ENCODE measurements around the gene LRG1. TPM values are rescaled to one million over a fixed set of nuclear protein-coding genes. Genes with fewer than 3 reads are reported as not detected.

Gene LRG1
- total and polyA plus RNA-seq, 9 of the 15 experiments (the other 6 are each of a cell fraction or from before 2014, with no cell fraction given): 1.5 to 11.9 (median 8.7) TPM

GRCh38 chr19:4584670-4585460, 45.0 kb upstream of the LRG1 start (continued):
- TF ChIP-seq EGR1 (conservative IDR thresholded peaks at IDR 0.05) (peak; percentile 37), GABPA (tag; conservative IDR thresholded peaks at IDR 0.05; ENCODE audit: low read depth) (no peak), ZBTB40 (IDR thresholded peaks at IDR 0.05) (no peak; the same call in 1 of the 2 replicates), ZBTB40 (CRISPR knock-in tag; IDR thresholded peaks at IDR 0.05) (no peak), STAG1 (CRISPR knock-in tag; IDR thresholded peaks at IDR 0.05; ENCODE audit: borderline replicate concordance) (no peak), OTX1 (CRISPR knock-in tag; IDR thresholded peaks at IDR 0.05) (no peak), CBX1 (IDR thresholded peaks at IDR 0.05; ENCODE audit: low read depth) (no peak), NFYB (IDR thresholded peaks at IDR 0.05; ENCODE audit: extremely low read depth, insufficient read length) (peak; percentile 16), ZNF445 (CRISPR knock-in tag; IDR thresholded peaks at IDR 0.05; ENCODE audit: low read depth) (no peak), TFAP4 (CRISPR knock-in tag; IDR thresholded peaks at IDR 0.05; ENCODE audit: borderline replicate concordance) (peak; percentile 95), CBX5 (IDR thresholded peaks at IDR 0.05; ENCODE audit: borderline replicate concordance, low read depth) (no peak), ZFP1 (CRISPR knock-in tag; IDR thresholded peaks at IDR 0.05) (no peak), PURB (CRISPR knock-in tag; IDR thresholded peaks at IDR 0.05; ENCODE audit: low read depth) (no peak), SLC30A9 (CRISPR knock-in tag; IDR thresholded peaks at IDR 0.05) (no peak), RBM14 (IDR thresholded peaks at IDR 0.05; ENCODE audit: borderline replicate concordance, insufficient read depth, low read depth, low read length) (no peak), CREBBP (IDR thresholded peaks at IDR 0.05; ENCODE audit: low read depth, low read length) (no peak), PCBP1 (IDR thresholded peaks at IDR 0.05; ENCODE audit: low read depth, low read length, poor library complexity, severe bottlenecking) (no peak), XRCC4 (IDR thresholded peaks at IDR 0.05; ENCODE audit: extremely low read depth, insufficient read depth, insufficient read length) (no peak)
